ENCODE results near the gene EIF2S1.

DNA sequence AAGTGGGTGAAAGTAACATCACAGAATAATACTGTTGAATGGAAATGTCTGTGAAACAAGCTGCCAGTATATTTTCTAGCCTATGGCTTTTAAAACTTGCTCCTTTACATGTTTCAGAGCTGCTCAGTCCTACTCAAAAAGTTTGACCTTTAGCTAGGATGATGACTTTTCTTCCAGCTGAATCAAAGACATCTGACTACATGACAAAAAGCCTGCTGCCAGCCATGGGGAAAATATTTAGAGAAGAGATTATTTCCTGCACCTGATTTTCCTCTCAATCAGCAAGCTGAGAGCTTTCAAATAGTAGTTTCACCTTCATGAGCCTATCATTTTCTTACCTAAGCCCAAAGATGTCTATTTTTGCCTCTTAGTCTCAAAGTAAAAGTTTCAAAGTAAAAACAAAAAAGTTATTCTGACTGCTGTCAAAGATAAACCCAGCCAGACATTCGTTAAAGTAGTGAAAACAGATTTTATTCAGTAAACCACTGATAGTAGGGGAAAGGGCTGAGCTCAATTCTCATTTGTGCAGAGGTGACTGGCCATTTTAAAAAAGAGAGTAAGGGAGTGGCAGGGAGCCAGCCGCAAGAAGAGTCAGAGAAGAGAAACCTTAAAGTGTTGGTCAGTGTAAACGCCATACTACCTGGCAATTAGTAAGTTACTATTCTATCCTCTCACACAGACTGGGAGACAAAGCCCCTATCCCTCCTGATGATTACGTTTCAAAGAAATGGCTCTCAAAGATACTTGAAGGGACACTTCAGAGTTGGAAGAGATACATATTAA lies 2.8 kb upstream of the EIF2S1 start:
- TF ChIP-seq, protein P1, sequence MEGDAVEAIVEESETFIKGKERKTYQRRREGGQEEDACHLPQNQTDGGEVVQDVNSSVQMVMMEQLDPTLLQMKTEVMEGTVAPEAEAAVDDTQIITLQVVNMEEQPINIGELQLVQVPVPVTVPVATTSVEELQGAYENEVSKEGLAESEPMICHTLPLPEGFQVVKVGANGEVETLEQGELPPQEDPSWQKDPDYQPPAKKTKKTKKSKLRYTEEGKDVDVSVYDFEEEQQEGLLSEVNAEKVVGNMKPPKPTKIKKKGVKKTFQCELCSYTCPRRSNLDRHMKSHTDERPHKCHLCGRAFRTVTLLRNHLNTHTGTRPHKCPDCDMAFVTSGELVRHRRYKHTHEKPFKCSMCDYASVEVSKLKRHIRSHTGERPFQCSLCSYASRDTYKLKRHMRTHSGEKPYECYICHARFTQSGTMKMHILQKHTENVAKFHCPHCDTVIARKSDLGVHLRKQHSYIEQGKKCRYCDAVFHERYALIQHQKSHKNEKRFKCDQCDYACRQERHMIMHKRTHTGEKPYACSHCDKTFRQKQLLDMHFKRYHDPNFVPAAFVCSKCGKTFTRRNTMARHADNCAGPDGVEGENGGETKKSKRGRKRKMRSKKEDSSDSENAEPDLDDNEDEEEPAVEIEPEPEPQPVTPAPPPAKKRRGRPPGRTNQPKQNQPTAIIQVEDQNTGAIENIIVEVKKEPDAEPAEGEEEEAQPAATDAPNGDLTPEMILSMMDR (IDR thresholded peaks at IDR 0.05): no peak
- TF ChIP-seq POLR2AphosphoS5 (IDR thresholded peaks at IDR 0.05): no peak
- no peak for TF ChIP-seq POLR2A (IDR thresholded peaks at IDR 0.05)
